HCT116 (cell line): ENCODE results near the gene RNH1.

Experiments used
- POLR2A ChIP-seq: IDR thresholded peaks from 2 replicates; pipeline ENCODE4 v1.7.0; 2011; ENCODE audit warnings: borderline replicate concordance; ENCODE audit not compliant: insufficient read depth, insufficient read length; ENCODE audit errors: extremely low read depth
- RAD21 ChIP-seq: IDR thresholded peaks from 2 replicates; pipeline ENCODE4 v1.6.1; 2012; ENCODE audit warnings: low read depth, mild to moderate bottlenecking
- TF ChIP-seq, protein P1 (sequence below), 3 experiments: fragments of 200-600 bp in 1 of 3; sonication (generic) in 1 of 3; IDR thresholded peaks in 2 of 3; conservative IDR thresholded peaks in 1 of 3; 2 replicates each; pipeline ENCODE4 v1.5.1; 2012 to 2017; ENCODE audit warnings: low read depth in 2 of 3, low read length in 2 of 3, antibody characterized with exemption in 1 of 3, borderline replicate concordance in 1 of 3, control low read depth in 1 of 3, mild to moderate bottlenecking in 1 of 3, mixed read lengths in 1 of 3, mixed run types in 1 of 3, moderate library complexity in 1 of 3; ENCODE audit not compliant: insufficient read depth in 1 of 3

DNA sequence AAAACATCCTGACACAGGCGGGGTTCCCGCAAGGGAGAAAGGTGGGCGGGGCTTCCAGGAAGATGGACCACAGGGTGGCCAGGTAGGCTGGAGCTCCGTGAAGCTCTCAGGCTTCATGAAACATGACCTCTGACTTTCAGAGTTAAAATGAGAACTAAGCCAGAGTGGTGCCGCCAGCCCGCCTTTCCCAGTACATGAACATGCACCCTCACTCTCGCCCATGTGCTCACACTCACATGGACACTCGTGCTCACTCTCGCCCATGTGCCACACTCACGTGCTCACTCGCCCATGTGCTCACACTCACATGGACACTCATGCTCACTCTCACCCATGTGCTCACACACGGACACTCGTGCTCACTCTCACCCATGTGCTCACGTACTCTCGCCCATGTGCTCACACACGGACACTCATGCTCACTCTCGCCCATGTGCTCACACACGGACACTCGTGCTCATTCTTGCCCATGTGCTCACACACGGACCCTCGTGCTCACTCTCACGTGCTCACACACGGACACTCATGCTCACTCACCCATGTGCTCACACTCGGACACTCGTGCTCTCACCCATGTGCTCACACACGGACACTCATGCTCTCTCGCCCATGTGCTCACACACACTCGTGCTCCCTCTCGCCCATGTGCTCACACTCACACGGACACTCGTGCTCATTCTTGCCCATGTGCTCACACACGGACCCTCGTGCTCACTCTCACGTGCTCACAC, 10.0 kb downstream of the RNH1 start:
- TF ChIP-seq, protein P1, sequence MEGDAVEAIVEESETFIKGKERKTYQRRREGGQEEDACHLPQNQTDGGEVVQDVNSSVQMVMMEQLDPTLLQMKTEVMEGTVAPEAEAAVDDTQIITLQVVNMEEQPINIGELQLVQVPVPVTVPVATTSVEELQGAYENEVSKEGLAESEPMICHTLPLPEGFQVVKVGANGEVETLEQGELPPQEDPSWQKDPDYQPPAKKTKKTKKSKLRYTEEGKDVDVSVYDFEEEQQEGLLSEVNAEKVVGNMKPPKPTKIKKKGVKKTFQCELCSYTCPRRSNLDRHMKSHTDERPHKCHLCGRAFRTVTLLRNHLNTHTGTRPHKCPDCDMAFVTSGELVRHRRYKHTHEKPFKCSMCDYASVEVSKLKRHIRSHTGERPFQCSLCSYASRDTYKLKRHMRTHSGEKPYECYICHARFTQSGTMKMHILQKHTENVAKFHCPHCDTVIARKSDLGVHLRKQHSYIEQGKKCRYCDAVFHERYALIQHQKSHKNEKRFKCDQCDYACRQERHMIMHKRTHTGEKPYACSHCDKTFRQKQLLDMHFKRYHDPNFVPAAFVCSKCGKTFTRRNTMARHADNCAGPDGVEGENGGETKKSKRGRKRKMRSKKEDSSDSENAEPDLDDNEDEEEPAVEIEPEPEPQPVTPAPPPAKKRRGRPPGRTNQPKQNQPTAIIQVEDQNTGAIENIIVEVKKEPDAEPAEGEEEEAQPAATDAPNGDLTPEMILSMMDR (IDR thresholded peaks at IDR 0.05 in 2 of 3, conservative IDR thresholded peaks at IDR 0.05 in 1 of 3; ENCODE audit: borderline replicate concordance in 1 of 3, insufficient read depth in 1 of 3, low read depth in 2 of 3, low read length in 2 of 3), result no peak
- TF ChIP-seq POLR2A (no peak), RAD21 (no peak)
